Measurements from ENCODE around the gene FBXL20.

The FBXL20 gene

DNA sequence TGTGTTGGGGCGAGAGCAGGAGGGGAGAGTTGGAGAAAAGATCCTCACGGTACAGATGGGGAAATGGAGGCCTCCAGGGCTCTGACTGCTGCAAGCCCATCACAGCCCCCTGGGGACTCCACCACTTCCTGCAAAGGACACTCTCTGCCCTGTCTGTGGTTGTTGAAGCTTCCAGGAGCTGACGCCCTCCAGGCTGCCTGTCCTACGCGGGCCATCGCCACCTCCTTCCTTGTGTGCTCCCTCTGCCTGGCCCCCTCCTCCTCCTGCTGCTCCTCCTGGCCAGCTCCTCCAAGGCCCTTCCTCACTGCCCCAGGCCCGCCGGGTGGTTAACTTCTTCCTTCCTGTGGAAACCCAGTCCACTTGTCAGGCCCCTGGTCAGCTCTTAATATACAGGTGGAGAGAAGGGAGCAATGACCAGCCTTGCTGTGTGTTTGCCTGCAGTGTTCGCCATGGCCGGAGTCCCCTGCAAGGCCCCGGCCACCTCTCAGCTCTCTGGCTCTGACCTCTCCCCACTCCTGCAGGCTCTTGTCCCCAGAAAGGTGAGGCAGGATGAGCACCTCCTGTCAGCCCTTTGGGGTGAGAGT is 157.3 kb downstream of the FBXL20 start:
- H3K36me3 Mint-ChIP-seq (ENCODE audit: low read depth) = no peaks in the 10 kb centered on the region
- H3K27me3 Mint-ChIP-seq (ENCODE audit: low read depth) = peaks cover 6% of the 10 kb centered on the region
- no peak overlapping the region for H3K27ac Mint-ChIP-seq
- H3K4me3 Mint-ChIP-seq = no peak overlapping the region
- no peaks in the 10 kb centered on the region for H3K9me3 Mint-ChIP-seq
- no peak for DNase-seq (ENCODE audit: low spot score)
- H3K4me1 Mint-ChIP-seq (ENCODE audit: low read depth) = peaks cover 14% of the 10 kb centered on the region

DNA sequence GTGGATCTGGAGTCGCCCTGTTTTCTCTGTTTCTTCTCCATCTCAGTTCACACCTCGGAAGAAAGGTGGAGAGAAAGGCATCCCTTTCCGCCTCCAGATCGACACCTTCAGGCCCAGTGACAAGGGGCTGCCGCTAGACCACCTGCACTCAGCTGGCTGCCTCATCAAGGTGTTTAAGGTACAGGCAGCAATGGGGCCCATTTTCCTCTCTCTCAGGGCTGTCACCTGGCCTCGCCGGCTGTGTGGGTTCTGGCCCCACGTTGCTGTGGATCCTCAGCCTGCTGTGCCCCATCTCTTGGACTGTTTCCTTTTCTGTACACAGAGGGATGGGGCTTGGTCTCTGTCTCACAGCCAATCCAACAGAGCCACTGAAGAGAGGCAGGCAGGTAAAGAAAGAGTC is 158.3 kb downstream of the FBXL20 start:
- peaks cover 6% of the 10 kb centered on the region for H3K27me3 Mint-ChIP-seq (ENCODE audit: low read depth)

GRCh38 chr17:39240631-39241030 is 160.8 kb downstream of the FBXL20 start:
- Mint-ChIP-seq H3K4me1 (ENCODE audit: low read depth) (peaks cover 20% of the 10 kb centered on the region), H3K27ac (no peak overlapping the region), H3K9me3 (no peaks in the 10 kb centered on the region), H3K27me3 (ENCODE audit: low read depth) (peaks cover 6% of the 10 kb centered on the region), H3K36me3 (ENCODE audit: low read depth) (no peaks in the 10 kb centered on the region), H3K4me3 (no peak overlapping the region)
- DNase-seq (ENCODE audit: low spot score) = no peak

More for the DNA sequence above, 158.3 kb downstream of the FBXL20 start:
- H3K4me3 Mint-ChIP-seq = no peak overlapping the region
- no peaks in the 10 kb centered on the region for H3K9me3 Mint-ChIP-seq
- H3K36me3 Mint-ChIP-seq (ENCODE audit: low read depth) = no peaks in the 10 kb centered on the region
- no peak for DNase-seq (ENCODE audit: low spot score)
- H3K4me1 Mint-ChIP-seq (ENCODE audit: low read depth) = peaks cover 18% of the 10 kb centered on the region
- H3K27ac Mint-ChIP-seq = no peak overlapping the region

GRCh38 chr17:39239640-39240314 is 161.6 kb downstream of the FBXL20 start:
- DNase-seq (ENCODE audit: low spot score) = peak; percentile 47

GRCh38 chr17:39238311-39238972 is 163.0 kb downstream of the FBXL20 start:
- H3K27me3 Mint-ChIP-seq (ENCODE audit: low read depth) = peaks cover 6% of the 10 kb centered on the region
- peaks cover 15% of the 10 kb centered on the region for H3K4me1 Mint-ChIP-seq (ENCODE audit: low read depth)
- peak overlapping the region; percentile 0 for H3K4me3 Mint-ChIP-seq
- H3K36me3 Mint-ChIP-seq (ENCODE audit: low read depth) = no peaks in the 10 kb centered on the region
- no peak for DNase-seq (ENCODE audit: low spot score)
- H3K9me3 Mint-ChIP-seq = no peaks in the 10 kb centered on the region
- peak overlapping the region; percentile 28 for H3K27ac Mint-ChIP-seq

More at GRCh38 chr17:39239640-39240314, 161.6 kb downstream of the FBXL20 start:
- Mint-ChIP-seq H3K4me1 (ENCODE audit: low read depth) (peaks cover 20% of the 10 kb centered on the region), H3K27me3 (ENCODE audit: low read depth) (peaks cover 6% of the 10 kb centered on the region), H3K4me3 (no peak overlapping the region), H3K9me3 (no peaks in the 10 kb centered on the region), H3K27ac (no peak overlapping the region), H3K36me3 (ENCODE audit: low read depth) (no peaks in the 10 kb centered on the region)

DNA sequence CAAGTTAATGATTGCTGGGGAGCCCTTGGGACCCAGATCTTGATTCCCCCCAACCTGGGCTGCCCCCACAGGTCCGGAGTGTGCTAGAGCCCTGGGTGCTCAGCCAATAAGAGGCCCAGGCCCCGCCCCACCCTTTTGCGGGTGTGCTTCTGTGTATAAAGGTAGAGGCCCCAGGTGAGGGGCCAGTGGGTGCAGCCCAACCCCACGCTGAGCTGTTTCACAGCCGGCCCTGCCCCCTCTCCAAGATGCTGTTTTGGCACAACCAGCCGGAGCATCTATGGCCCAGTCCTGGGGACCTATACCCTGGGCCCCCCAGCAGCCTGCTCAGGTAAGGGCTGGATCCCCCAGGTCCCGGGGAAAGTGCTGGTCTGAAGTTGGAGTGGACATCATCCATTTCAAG is 163.8 kb downstream of the FBXL20 start:
- no peaks in the 10 kb centered on the region for H3K9me3 Mint-ChIP-seq
- H3K4me1 Mint-ChIP-seq (ENCODE audit: low read depth) = peaks cover 15% of the 10 kb centered on the region
- no peaks in the 10 kb centered on the region for H3K36me3 Mint-ChIP-seq (ENCODE audit: low read depth)
- no peak overlapping the region for H3K4me3 Mint-ChIP-seq
- no peak overlapping the region for H3K27ac Mint-ChIP-seq
- peaks cover 4% of the 10 kb centered on the region for H3K27me3 Mint-ChIP-seq (ENCODE audit: low read depth)
- DNase-seq (ENCODE audit: low spot score) = no peak

GRCh38 chr17:39236981-39237441 is 164.4 kb downstream of the FBXL20 start:
- peaks cover 15% of the 10 kb centered on the region for H3K4me1 Mint-ChIP-seq (ENCODE audit: low read depth)
- H3K36me3 Mint-ChIP-seq (ENCODE audit: low read depth) = no peaks in the 10 kb centered on the region
- no peak overlapping the region for H3K27ac Mint-ChIP-seq
- DNase-seq (ENCODE audit: low spot score) = no peak
- H3K27me3 Mint-ChIP-seq (ENCODE audit: low read depth) = peaks cover 6% of the 10 kb centered on the region
- no peaks in the 10 kb centered on the region for H3K9me3 Mint-ChIP-seq
- no peak overlapping the region for H3K4me3 Mint-ChIP-seq

DNA sequence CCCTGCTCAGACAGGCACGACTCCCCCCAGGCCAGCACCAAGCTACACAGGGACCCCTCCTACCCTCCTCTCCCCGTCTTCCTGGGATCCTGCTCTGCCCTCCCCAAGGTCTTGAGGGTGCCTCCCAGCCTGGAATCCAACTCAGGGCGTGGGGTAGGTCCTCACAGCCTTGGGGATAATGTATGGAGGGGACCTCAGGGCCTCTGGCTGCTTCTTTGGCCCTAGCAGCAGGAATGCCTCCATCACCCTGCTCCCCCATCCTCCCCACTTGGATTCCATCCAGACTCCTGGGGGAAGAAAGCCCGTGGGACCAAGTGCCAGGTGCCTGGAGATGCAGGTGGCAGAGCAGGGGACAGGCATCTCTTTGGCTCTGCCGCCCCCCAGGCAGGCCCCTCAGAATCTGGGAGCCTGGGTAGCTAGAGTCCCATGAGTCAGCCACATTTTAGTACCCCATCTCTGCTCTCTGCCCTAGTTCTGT is 164.9 kb downstream of the FBXL20 start:
- Mint-ChIP-seq H3K36me3 (ENCODE audit: low read depth) (no peaks in the 10 kb centered on the region), H3K4me1 (ENCODE audit: low read depth) (peaks cover 20% of the 10 kb centered on the region), H3K9me3 (no peaks in the 10 kb centered on the region), H3K4me3 (no peak overlapping the region), H3K27ac (no peak overlapping the region), H3K27me3 (ENCODE audit: low read depth) (peaks cover 11% of the 10 kb centered on the region)
- no peak for DNase-seq (ENCODE audit: low spot score)

DNA sequence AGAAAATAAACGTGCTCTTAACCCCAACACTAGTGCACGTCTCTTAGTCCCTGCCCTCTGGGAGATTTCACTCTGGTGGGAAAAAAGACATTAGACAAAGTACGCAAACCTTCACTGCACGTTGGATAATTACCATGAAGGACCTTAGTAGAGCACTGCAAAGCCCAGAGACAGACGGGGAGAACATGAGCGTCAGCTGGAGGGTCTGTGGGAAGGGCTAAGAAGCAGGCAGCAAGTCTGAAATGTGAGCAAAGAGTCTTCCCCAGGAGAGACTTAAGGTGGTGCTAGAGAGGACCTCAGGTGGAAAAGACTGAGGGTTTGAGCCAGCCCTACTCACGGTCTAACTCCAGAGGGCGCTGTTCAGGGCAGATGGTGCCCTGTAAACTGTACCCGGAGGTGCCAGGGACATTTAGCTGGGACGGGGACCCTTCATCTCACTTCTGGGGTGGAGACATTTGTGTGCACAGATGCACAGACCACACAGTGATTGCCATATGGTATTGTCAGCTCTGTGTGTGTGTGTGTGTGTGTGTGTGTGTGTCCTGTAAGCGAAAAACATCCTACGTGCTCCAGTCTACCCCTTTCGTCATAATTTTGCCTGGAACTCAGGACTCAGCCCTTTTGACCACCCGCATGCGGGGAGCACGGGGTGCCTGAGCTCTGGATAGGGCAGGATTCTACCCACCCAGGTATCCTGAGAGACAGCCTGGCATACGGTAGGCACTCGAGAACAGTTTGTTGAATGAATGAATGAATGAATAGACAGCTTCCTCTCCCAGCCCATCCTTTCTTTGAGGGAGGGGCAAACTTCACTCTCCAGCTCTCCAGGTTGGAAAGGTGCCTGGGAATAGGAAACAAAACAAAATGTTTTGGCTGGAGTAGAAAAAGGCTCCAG is 165.6 kb downstream of the FBXL20 start:
- Mint-ChIP-seq H3K27me3 (ENCODE audit: low read depth) (peaks cover 14% of the 10 kb centered on the region), H3K4me3 (no peak overlapping the region), H3K4me1 (ENCODE audit: low read depth) (peaks cover 20% of the 10 kb centered on the region), H3K36me3 (ENCODE audit: low read depth) (no peaks in the 10 kb centered on the region), H3K27ac (no peak overlapping the region), H3K9me3 (no peaks in the 10 kb centered on the region)
- DNase-seq (ENCODE audit: low spot score) = peak; percentile 26

DNA sequence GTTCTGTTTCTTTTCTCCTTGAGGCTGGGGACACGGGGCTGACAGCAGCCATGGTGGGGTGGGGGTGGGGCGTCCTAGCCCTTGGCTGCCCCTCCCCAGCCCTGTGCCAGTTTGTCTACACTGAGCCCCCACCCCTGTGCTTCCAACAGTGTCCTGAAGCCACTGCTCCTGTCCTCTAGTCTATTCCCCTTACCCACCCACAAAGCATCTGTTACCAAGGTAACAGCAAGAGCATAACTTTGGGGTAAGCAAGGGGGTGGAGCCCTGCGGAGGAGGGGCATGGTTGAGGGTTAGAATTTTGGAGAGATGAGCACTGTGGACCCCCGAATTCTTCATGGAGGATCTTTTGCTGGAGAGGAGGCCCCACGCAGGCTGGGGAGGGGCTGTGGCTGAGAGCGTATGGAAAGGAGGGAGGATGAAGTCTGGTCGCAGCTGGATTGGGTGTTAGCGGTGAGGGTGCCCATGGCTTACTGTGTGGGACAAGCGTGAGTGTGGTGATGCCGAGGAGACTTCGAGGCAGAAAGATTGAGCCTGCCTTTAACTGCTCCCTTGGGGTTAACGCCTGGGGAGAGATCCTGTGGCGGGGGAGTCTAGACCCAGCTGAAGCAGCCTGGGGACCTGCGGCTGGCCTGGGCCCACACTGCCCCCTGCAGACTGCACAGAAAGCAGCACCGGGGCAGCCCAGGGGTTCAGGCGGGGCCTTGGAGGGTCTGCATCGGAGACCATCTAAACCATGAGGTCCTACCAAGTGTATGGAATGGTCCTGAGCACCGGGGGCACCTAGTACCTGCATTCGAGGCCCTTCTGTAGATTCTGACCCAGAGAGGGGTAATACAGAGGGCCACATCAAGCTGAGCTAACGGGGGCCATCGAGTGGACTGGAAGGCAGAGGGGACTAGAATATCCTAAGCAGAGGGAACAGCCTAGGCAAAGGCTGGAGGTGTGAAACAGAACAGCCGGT is 169.6 kb downstream of the FBXL20 start:
- DNase-seq (ENCODE audit: low spot score) = peak; percentile 31
- H3K9me3 Mint-ChIP-seq = no peaks in the 10 kb centered on the region
- no peaks in the 10 kb centered on the region for H3K36me3 Mint-ChIP-seq (ENCODE audit: low read depth)
- no peak overlapping the region for H3K27ac Mint-ChIP-seq
- peaks cover 9% of the 10 kb centered on the region for H3K4me1 Mint-ChIP-seq (ENCODE audit: low read depth)
- peaks cover 29% of the 10 kb centered on the region for H3K27me3 Mint-ChIP-seq (ENCODE audit: low read depth)
- H3K4me3 Mint-ChIP-seq = peak overlapping the region; percentile 2

DNA sequence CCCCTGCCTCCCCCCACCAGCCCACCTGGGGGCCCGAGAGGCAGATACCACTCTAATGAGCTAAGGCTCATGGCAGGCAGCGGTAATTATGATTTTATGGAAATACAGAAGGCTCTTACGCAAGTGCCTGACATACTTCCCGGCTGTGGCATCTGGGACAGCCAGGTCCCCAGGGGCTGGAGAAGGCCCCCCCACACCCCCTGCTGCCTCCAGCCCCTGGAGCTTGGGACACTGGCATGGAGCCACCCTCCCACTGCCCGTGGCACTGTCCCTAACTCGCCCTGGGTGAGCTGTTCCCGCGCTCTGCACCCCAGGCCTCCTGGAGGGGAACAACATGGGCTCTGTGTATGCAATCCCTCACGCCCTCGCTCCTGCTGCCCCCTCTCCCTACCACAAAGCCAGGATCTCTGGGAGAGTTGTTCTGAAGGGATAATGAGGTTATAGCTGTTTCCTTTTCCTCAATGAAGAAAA is 170.3 kb downstream of the FBXL20 start:
- H3K27me3 Mint-ChIP-seq (ENCODE audit: low read depth) = peaks cover 35% of the 10 kb centered on the region
- H3K27ac Mint-ChIP-seq = no peak overlapping the region
- peaks cover 10% of the 10 kb centered on the region for H3K4me1 Mint-ChIP-seq (ENCODE audit: low read depth)
- no peak for DNase-seq (ENCODE audit: low spot score)
- H3K36me3 Mint-ChIP-seq (ENCODE audit: low read depth) = no peaks in the 10 kb centered on the region
- H3K4me3 Mint-ChIP-seq = no peak overlapping the region
- H3K9me3 Mint-ChIP-seq = no peaks in the 10 kb centered on the region

GRCh38 chr17:39230361-39230760 is 171.1 kb downstream of the FBXL20 start:
- H3K4me1 Mint-ChIP-seq (ENCODE audit: low read depth) = peaks cover 8% of the 10 kb centered on the region
- H3K36me3 Mint-ChIP-seq (ENCODE audit: low read depth) = no peaks in the 10 kb centered on the region
- no peak for DNase-seq (ENCODE audit: low spot score)
- H3K27ac Mint-ChIP-seq = no peak overlapping the region
- H3K4me3 Mint-ChIP-seq = no peak overlapping the region
- H3K27me3 Mint-ChIP-seq (ENCODE audit: low read depth) = peaks cover 39% of the 10 kb centered on the region
- no peaks in the 10 kb centered on the region for H3K9me3 Mint-ChIP-seq
